PC-3 (cell line): Measurements from ENCODE around the gene CHMP5. TPM values are rescaled to one million over a fixed set of nuclear protein-coding genes. Genes with fewer than 3 reads are reported as not detected.

ENCODE experiments used
- ATAC-seq: fragments of 200-7000 bp; cut with Tn5 transposase; 2 replicates; pipeline ENCODE4 v1.9.1; 2020; ENCODE audit warnings: mild to moderate bottlenecking, moderate library complexity
- BruUV-seq: library from RNA; stranded (reverse); fragments of 400-500 nt; replicated peaks from 2 replicates; lab custom pipeline; 2021; lab: Mats Ljungman, UMichigan
- CTCF ChIA-PET: fragments of 300-600 bp; sonication (Branson Sonifier 250); formaldehyde crosslinking; loops from one replicate; lab custom pipeline; 2022; ENCODE audit warnings: antibody characterized with exemption; lab: Charles Lee
- POLR2A ChIA-PET: fragments of 300-600 bp; sonication (Branson Sonifier 250); formaldehyde crosslinking; loops from one replicate; lab custom pipeline; 2022; ENCODE audit warnings: antibody characterized with exemption; ENCODE audit not compliant: unreplicated experiment; lab: Charles Lee
- DNase-seq: peaks from one replicate; pipeline ENCODE4 v3.0.0-alpha.2; 2015
- H2AFZ ChIP-seq: fragments of 300-600 bp; sonication (generic); 2 replicates; pipeline ENCODE4 v1.6.0; 2016; ENCODE audit warnings: antibody characterized with exemption, low read length
- H3F3A ChIP-seq: fragments of 300-600 bp; sonication (generic); one replicate; pipeline ENCODE4 v1.6.0; 2017; ENCODE audit warnings: antibody characterized with exemption, low read length, control low read depth, mild to moderate bottlenecking; ENCODE audit not compliant: unreplicated experiment
- H3K27ac ChIP-seq: fragments of 300-600 bp; sonication (generic); 2 replicates; pipeline ENCODE4 v1.5.1; 2016; ENCODE audit warnings: mild to moderate bottlenecking, low read length
- H3K27me3 ChIP-seq: fragments of 300-600 bp; sonication (generic); 2 replicates; pipeline ENCODE4 v1.6.1; 2016; ENCODE audit warnings: low read length, mixed read lengths
- H3K36me3 ChIP-seq: fragments of 300-600 bp; sonication (generic); 2 replicates; pipeline ENCODE4 v1.6.1; 2016; ENCODE audit warnings: low read depth, mixed run types, low read length, mixed read lengths
- H3K4me1 ChIP-seq: fragments of 300-600 bp; sonication (generic); 2 replicates; pipeline ENCODE4 v1.5.1; 2016; ENCODE audit warnings: low read length; ENCODE audit not compliant: insufficient read depth
- H3K4me2 ChIP-seq: fragments of 300-600 bp; sonication (generic); 2 replicates; pipeline ENCODE4 v1.6.0; 2016; ENCODE audit warnings: low read length
- H3K4me3 ChIP-seq: fragments of 300-600 bp; sonication (generic); 2 replicates; pipeline ENCODE4 v1.5.1; 2016; ENCODE audit warnings: mild to moderate bottlenecking, low read length, mixed read lengths
- H3K79me2 ChIP-seq: fragments of 300-600 bp; sonication (generic); 2 replicates; pipeline ENCODE4 v1.6.1; 2017; ENCODE audit warnings: low read length, mixed read lengths
- H3K9ac ChIP-seq: fragments of 300-600 bp; sonication (generic); 2 replicates; pipeline ENCODE4 v1.6.0; 2016; ENCODE audit warnings: mild to moderate bottlenecking, low read length
- H3K9me2 ChIP-seq: fragments of 300-600 bp; sonication (generic); replicated peaks from 2 replicates; pipeline ENCODE4 v1.6.1; 2016; ENCODE audit warnings: mixed run types, low read length, mixed read lengths
- H3K9me3 ChIP-seq: fragments of 300-600 bp; sonication (generic); 2 replicates; pipeline ENCODE4 v1.6.1; 2016; ENCODE audit warnings: low read length, mixed read lengths
- H4K20me1 ChIP-seq: fragments of 300-600 bp; sonication (generic); 2 replicates; pipeline ENCODE4 v1.6.1; 2016; ENCODE audit warnings: low read length, mixed read lengths
- EZH2 ChIP-seq: fragments of 300-600 bp; sonication (generic); IDR thresholded peaks from one replicate; pipeline ENCODE4 v1.6.1; 2017; ENCODE audit warnings: antibody characterized with exemption, mild to moderate bottlenecking, low read length; ENCODE audit not compliant: unreplicated experiment
- EZH2phosphoT487 ChIP-seq: fragments of 300-600 bp; sonication (generic); IDR thresholded peaks from 2 replicates; pipeline ENCODE4 v1.6.1; 2018; ENCODE audit warnings: mild to moderate bottlenecking, antibody characterized with exemption, low read length, borderline replicate concordance
- intact Hi-C: fragments of 100-400 bp; cut with micrococcal nuclease; formaldehyde crosslinking; loops from 2 replicates; pipeline ENCODE4 v1.9.0; 2023
- total RNA-seq: library from RNA; depleted of rRNA; stranded (reverse); fragments of >200 nt; gene quantifications from 2 replicates; pipeline ENCODE4 v1.2.3, GENCODE V29; 2014
- TF ChIP-seq, protein P1 (sequence below): fragments of 300-600 bp; sonication (generic); conservative IDR thresholded peaks from 2 replicates; pipeline ENCODE4 v1.5.1; 2017; ENCODE audit warnings: antibody characterized with exemption, low read depth, mild to moderate bottlenecking, low read length

The CHMP5 gene
- total RNA-seq, 1 experiment from 2014 or later, result 65.0 TPM

DNA sequence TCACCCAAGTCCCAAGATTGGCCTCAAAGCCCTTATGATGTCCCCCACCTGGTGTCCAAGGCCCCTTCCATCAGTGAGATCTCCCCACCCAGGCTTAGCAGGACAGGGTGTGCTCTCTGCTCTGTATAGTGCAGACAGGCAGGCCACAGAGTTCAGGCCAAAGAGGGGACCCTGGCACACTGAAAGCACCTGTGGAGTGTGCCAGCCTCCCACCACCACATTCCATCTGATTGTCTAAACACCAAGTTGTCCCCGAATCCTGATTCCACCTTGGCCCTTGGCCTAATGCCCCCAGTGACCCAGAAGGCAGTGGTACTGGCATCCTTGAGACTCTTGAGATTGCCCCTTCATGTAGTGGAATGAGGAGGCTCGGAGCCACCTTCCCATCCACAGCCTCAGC, 19.5 kb upstream of the CHMP5 start:
- H4K20me1 ChIP-seq, result no peaks in the 10 kb centered on the region
- no peaks in the 10 kb centered on the region for H3K4me1 ChIP-seq
- DNase-seq (no peak), ATAC-seq (no peak)
- POLR2A ChIA-PET, result no interaction called here
- H3K9me3 ChIP-seq, result no peaks in the 10 kb centered on the region
- no peak overlapping the region for H3K27ac ChIP-seq
- H3K36me3 ChIP-seq, result no peaks in the 10 kb centered on the region
- no peak overlapping the region for H2AFZ ChIP-seq
- H3K4me3 ChIP-seq, result no peak overlapping the region
- no TSS peak for BruUV-seq
- H3K9me2 ChIP-seq, result no peaks in the 10 kb centered on the region
- intact Hi-C loops, result no loop called here
- TF ChIP-seq EZH2phosphoT487, result no peak
- TF ChIP-seq, protein P1, sequence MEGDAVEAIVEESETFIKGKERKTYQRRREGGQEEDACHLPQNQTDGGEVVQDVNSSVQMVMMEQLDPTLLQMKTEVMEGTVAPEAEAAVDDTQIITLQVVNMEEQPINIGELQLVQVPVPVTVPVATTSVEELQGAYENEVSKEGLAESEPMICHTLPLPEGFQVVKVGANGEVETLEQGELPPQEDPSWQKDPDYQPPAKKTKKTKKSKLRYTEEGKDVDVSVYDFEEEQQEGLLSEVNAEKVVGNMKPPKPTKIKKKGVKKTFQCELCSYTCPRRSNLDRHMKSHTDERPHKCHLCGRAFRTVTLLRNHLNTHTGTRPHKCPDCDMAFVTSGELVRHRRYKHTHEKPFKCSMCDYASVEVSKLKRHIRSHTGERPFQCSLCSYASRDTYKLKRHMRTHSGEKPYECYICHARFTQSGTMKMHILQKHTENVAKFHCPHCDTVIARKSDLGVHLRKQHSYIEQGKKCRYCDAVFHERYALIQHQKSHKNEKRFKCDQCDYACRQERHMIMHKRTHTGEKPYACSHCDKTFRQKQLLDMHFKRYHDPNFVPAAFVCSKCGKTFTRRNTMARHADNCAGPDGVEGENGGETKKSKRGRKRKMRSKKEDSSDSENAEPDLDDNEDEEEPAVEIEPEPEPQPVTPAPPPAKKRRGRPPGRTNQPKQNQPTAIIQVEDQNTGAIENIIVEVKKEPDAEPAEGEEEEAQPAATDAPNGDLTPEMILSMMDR, result no peak
- no peak for TF ChIP-seq EZH2
- H3K4me2 ChIP-seq, result no peak overlapping the region
- H3K9ac ChIP-seq, result no peak overlapping the region
- H3K79me2 ChIP-seq, result no peaks in the 10 kb centered on the region
- no peaks in the 10 kb centered on the region for H3K27me3 ChIP-seq
- no peaks in the 10 kb centered on the region for H3F3A ChIP-seq
- CTCF ChIA-PET, result no interaction called here

DNA sequence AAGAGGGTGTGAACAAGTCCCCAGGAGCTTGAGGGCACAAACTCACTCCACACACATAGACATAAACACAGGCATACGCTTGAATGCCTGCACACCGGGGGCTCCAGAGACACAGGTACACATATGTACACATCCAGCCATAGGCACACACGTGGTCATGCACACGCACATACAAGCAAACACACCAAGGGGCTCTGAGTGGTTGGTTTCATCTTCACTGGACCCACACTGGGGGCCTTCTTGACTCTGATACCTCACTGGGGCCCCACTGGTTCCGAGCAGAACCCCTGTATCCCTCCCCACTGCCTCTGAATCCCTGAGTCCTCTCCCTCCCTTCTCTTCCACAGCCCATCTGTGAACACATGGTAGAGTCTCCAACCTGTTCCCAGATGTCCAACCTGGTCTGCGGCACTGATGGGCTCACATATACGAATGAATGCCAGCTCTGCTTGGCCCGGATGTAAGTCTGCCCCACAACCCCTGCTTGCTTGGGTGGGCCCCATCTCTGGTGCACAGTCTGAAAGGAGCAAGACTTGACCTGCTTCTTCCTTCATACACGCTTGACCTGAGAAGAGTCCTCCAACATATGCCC, 18.5 kb upstream of the CHMP5 start:
- H3K79me2 ChIP-seq, result no peaks in the 10 kb centered on the region
- H3K4me3 ChIP-seq, result no peak overlapping the region
- no peak for ATAC-seq
- DNase-seq, result no peak
- ChIA-PET CTCF (no interaction called here), POLR2A (no interaction called here)
- H3K9me2 ChIP-seq, result no peaks in the 10 kb centered on the region
- H3K9me3 ChIP-seq, result no peaks in the 10 kb centered on the region
- no peaks in the 10 kb centered on the region for H3K27me3 ChIP-seq
- H3K27ac ChIP-seq, result no peak overlapping the region
- H3K36me3 ChIP-seq, result no peaks in the 10 kb centered on the region
- H4K20me1 ChIP-seq, result no peaks in the 10 kb centered on the region
- BruUV-seq, result no TSS peak
- no peak overlapping the region for H3K4me2 ChIP-seq
- intact Hi-C loops, result no loop called here
- H3K4me1 ChIP-seq, result no peaks in the 10 kb centered on the region
- no peak overlapping the region for H2AFZ ChIP-seq
- no peaks in the 10 kb centered on the region for H3F3A ChIP-seq
- TF ChIP-seq EZH2phosphoT487, result no peak
- TF ChIP-seq EZH2, result no peak
- TF ChIP-seq, protein P1, result no peak
- no peak overlapping the region for H3K9ac ChIP-seq

DNA sequence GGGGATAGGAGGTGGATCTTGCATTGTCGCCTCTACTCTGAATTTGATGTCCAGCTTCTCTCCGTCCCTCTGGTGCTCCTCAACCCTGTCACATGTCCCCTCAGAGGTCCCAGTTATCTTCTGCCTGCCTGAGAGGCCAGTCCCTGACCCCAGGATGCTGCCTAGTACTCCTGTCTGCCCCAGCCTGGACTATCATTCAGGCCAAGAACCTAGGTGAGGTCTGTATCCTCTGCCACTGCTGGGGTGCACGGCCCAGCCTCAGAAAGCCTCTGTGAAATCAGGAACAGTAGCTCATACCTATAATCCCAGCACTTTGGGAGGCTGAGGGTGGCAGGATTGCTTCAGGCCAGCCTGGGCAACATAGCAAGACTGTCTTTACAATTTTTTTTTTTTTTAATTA, 16.2 kb upstream of the CHMP5 start:
- no peaks in the 10 kb centered on the region for H3K27me3 ChIP-seq
- H3F3A ChIP-seq, result no peaks in the 10 kb centered on the region
- intact Hi-C loops, result no loop called here
- DNase-seq, result no peak
- no peaks in the 10 kb centered on the region for H4K20me1 ChIP-seq
- no peak overlapping the region for H3K4me3 ChIP-seq
- H3K9ac ChIP-seq, result no peak overlapping the region
- no peak overlapping the region for H2AFZ ChIP-seq
- ChIA-PET POLR2A (no interaction called here), CTCF (no interaction called here)
- peaks cover 5% of the 10 kb centered on the region; the same call in 1 of the 2 replicates for H3K36me3 ChIP-seq
- no peaks in the 10 kb centered on the region for H3K4me1 ChIP-seq
- no TSS peak for BruUV-seq
- no peak for ATAC-seq
- no peaks in the 10 kb centered on the region for H3K9me3 ChIP-seq
- H3K79me2 ChIP-seq, result no peaks in the 10 kb centered on the region
- H3K9me2 ChIP-seq, result no peaks in the 10 kb centered on the region
- TF ChIP-seq EZH2phosphoT487 (no peak), EZH2 (no peak)
- TF ChIP-seq, protein P1, result no peak
- H3K4me2 ChIP-seq, result no peak overlapping the region
- no peak overlapping the region for H3K27ac ChIP-seq
